Kidney (tissue), 14 donors: Measurements from ENCODE around the gene ZFP1. TPM values are rescaled to one million over a fixed set of nuclear protein-coding genes. Genes with fewer than 3 reads are reported as not detected.

ENCODE experiments used
- DNase-seq, 5 donors: peaks; one replicate each; pipeline ENCODE4 v3.0.0-alpha.2; 2013 to 2020
- FAIRE-seq: peaks from 2 replicates; lab custom pipeline; 2012; peaks lifted over from hg19 to GRCh38; lab: Jason Lieb, UNC
- H3K27ac ChIP-seq, 2 donors: one replicate each; pipeline ENCODE4 v1.7.0; 2013; ENCODE audit warnings: low read depth in 2 of 2, low read length in 2 of 2, inconsistent platforms in 1 of 2
- H3K27me3 ChIP-seq: one replicate; pipeline ENCODE4 v1.7.1; 2013; ENCODE audit warnings: low read length, inconsistent platforms; ENCODE audit not compliant: control insufficient read depth, insufficient read depth
- H3K36me3 ChIP-seq, 3 donors: one replicate each; pipeline versions ENCODE4 v1.7.0 to v1.7.1; 2013; ENCODE audit warnings: low read length in 3 of 3, control low read depth in 1 of 3, inconsistent platforms in 1 of 3; ENCODE audit not compliant: insufficient read depth in 3 of 3, control insufficient read depth in 2 of 3
- H3K4me1 ChIP-seq, 3 donors: one replicate each; pipeline versions ENCODE4 v1.7.0 to v1.7.1; 2013; ENCODE audit warnings: low read length in 3 of 3, inconsistent platforms in 1 of 3, low read depth in 1 of 3; ENCODE audit not compliant: control insufficient read depth in 2 of 3, insufficient read depth in 2 of 3
- H3K4me3 ChIP-seq, 3 donors: one replicate each; pipeline versions ENCODE4 v1.7.0 to v1.8.1; 2013; ENCODE audit warnings: low read length in 3 of 3, control low read depth in 1 of 3, inconsistent platforms in 1 of 3
- H3K9ac ChIP-seq, 3 donors: one replicate each; pipeline versions ENCODE4 v1.7.0 to v1.7.1; 2013; ENCODE audit warnings: low read length in 3 of 3, control low read depth in 1 of 3, inconsistent platforms in 1 of 3
- H3K9me3 ChIP-seq, 3 donors: one replicate each; pipeline versions ENCODE4 v1.7.0 to v1.7.1; 2013; ENCODE audit warnings: low read length in 3 of 3, control low read depth in 1 of 3, inconsistent platforms in 1 of 3; ENCODE audit not compliant: control insufficient read depth in 2 of 3, insufficient read depth in 1 of 3
- intact Hi-C: fragments of 100-400 bp; cut with DNase I; formaldehyde crosslinking; loops from one replicate; pipeline ENCODE4 v1.11.1; 2022
- polyA plus RNA-seq: library from polyadenylated mRNA; stranded (reverse); fragments of 350-450 nt; fragmentation: Illumina TruSeq; extraction: RNeasy Lipid Tissue Mini Kit (QIAGEN cat#74804); gene quantifications from one replicate; pipeline ENCODE4 v1.2.3, GENCODE V29; 2014; ENCODE audit warnings: low read depth, low replicate concordance; ENCODE audit not compliant: insufficient read depth
- total RNA-seq: library from RNA; stranded (reverse); fragmentation: NEBNext Ultra II Directional; extraction: Animal tissue kit (Norgen Biotek cat#: 25700); gene quantifications from one replicate; pipeline ENCODE4 v1.2.1, GENCODE V29; 2021
- TF ChIP-seq, protein P1 (sequence below): IDR thresholded peaks from 3 replicates; pipeline ENCODE4 v1.5.1; 2012; ENCODE audit warnings: mild to moderate bottlenecking, moderate library complexity, borderline replicate concordance; ENCODE audit not compliant: insufficient read depth; ENCODE audit errors: extremely low read depth
- donor health status: control.
- donor health status: control.
- donor health status: control.
- donor health status: control.
- donor health status: control.
- donor health status: DM: yes; HTN: yes; CAD: no.
- donor health status: Normal renal cell carcinoma (clear cell type).

The ZFP1 gene
- total and polyA plus RNA-seq, 2 donors from 2014 or later, result 4.6 to 9.2 TPM

DNA sequence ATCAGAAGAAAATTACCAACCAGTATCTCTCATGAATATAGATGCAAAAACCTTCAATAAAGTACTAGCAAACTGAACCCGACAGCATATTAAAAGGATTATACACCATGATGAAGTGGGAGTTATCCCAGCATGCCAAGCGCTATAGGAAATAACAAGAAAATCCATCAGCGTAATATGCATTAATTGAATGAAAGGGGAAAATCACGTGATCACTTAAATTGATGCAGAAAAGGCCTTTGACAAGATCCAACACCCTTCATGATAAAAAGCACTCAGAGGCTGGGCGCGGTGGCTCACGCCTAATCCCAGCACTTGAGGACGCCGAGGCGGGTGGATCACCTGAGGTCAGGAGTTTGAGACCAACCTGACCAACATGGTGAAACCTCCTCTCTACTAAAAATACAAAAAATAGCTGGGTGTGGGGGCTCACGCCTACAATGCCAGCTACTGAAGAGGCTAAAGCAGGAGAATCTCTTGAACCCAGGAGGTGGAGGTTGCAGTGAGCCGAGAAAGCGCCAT lies 53.8 kb downstream of the ZFP1 start:
- intact Hi-C loops, result no loop called here
- Histone ChIP-seq H3K9ac (no peak overlapping the region), H3K4me1 (no peaks in the 10 kb centered on the region), H3K27me3 (no peaks in the 10 kb centered on the region), H3K27ac (no peak overlapping the region), H3K36me3 (no peaks in the 10 kb centered on the region), H3K9me3 (no peaks in the 10 kb centered on the region), H3K4me3 (no peak overlapping the region)
- TF ChIP-seq, protein P1, sequence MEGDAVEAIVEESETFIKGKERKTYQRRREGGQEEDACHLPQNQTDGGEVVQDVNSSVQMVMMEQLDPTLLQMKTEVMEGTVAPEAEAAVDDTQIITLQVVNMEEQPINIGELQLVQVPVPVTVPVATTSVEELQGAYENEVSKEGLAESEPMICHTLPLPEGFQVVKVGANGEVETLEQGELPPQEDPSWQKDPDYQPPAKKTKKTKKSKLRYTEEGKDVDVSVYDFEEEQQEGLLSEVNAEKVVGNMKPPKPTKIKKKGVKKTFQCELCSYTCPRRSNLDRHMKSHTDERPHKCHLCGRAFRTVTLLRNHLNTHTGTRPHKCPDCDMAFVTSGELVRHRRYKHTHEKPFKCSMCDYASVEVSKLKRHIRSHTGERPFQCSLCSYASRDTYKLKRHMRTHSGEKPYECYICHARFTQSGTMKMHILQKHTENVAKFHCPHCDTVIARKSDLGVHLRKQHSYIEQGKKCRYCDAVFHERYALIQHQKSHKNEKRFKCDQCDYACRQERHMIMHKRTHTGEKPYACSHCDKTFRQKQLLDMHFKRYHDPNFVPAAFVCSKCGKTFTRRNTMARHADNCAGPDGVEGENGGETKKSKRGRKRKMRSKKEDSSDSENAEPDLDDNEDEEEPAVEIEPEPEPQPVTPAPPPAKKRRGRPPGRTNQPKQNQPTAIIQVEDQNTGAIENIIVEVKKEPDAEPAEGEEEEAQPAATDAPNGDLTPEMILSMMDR, result no peak
- FAIRE-seq (no peak), DNase-seq (no peak)

DNA sequence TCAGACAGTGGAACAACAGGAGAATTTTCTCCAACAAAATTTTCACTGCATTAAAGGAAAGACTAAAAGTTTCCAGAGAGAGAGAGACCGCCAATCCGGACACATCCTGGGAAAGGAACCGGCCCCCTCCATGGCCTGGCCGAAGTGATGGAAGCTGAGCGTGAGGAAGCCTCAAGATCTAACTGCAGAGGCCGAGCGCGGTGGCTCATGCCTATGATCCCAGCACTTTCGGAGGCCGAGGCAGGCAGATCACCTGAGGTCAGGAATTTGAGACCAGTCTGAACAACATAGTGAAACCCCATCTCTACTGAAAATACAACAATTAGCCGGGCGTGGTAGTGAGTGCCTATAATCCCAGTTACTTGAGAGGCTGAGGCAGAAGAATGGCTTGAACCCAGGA lies 54.8 kb downstream of the ZFP1 start:
- no peaks in the 10 kb centered on the region for H3K36me3 ChIP-seq
- no peaks in the 10 kb centered on the region for H3K9me3 ChIP-seq
- no peaks in the 10 kb centered on the region for H3K4me1 ChIP-seq
- intact Hi-C loops, result no loop called here
- no peak overlapping the region for H3K4me3 ChIP-seq
- TF ChIP-seq, protein P1, result no peak
- H3K27ac ChIP-seq, result no peak overlapping the region
- FAIRE-seq (no peak), DNase-seq (peak in 2 of 5 donors; percentile 20 to 36)
- no peak overlapping the region for H3K9ac ChIP-seq
- H3K27me3 ChIP-seq, result no peaks in the 10 kb centered on the region

DNA sequence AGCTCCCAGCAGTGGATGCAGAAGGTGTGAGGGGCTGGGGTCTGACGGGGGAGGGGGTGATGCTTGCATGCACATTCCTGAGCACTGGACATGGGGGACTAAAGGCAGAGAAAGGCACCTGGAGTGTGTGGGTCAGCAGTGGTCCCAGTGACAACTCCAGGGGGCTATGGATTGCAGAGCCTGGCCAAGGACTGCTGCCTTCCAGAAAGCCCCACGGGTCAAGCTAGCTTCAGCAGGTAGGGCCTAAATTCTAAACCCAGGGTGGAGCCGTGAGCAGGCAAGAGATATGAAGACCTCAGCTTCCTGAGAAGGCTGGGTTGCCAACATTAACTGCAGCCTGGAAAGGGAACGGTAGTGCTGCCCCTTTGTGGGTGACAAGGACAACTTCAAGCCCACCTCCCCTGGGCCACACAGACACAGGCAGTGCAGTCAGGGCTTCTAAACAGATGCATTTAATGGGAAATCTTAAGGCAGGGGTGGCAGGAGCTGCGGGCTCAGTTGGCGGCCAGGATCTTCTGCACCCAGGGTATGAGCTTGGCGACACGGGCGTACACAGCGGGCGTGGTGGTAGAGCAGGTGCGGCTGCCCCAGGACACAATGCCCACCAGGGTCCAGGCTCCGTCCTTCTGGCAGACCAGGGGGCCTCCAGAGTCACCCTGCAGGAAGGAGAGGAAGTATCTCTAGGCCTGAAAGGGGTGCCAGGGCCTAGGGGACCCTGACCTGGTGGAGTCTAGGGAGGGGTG lies 55.5 kb downstream of the ZFP1 start:
- DNase-seq (peak in 1 of 5 donors; percentile 42), FAIRE-seq (no peak)
- H3K9me3 ChIP-seq, result no peaks in the 10 kb centered on the region
- intact Hi-C loops, result no loop called here
- H3K9ac ChIP-seq, result no peak overlapping the region
- TF ChIP-seq, protein P1, result no peak
- no peak overlapping the region for H3K27ac ChIP-seq
- no peaks in the 10 kb centered on the region for H3K4me1 ChIP-seq
- no peaks in the 10 kb centered on the region for H3K27me3 ChIP-seq
- H3K36me3 ChIP-seq, result no peaks in the 10 kb centered on the region
- H3K4me3 ChIP-seq, result no peak overlapping the region
